Keratinocyte (primary cell): ENCODE measurements around the gene PTPRN2. TPM values are rescaled to one million over a fixed set of nuclear protein-coding genes. Genes with fewer than 3 reads are reported as not detected.

Experiments
- DNase-seq: peaks from one replicate; pipeline ENCODE4 v3.0.0-alpha.2; 2011; ENCODE audit warnings: low read depth, missing footprints, low spot score
- FAIRE-seq: peaks from 2 replicates; lab custom pipeline; 2011; peaks lifted over from hg19 to GRCh38; lab: Jason Lieb, UNC
- H2AFZ ChIP-seq: 2 replicates; pipeline ENCODE4 v1.6.0; 2012; ENCODE audit warnings: low read length, control low read depth, inconsistent platforms; ENCODE audit not compliant: control insufficient read depth
- H3K27ac ChIP-seq: 2 replicates; pipeline ENCODE4 v1.5.1; 2011; ENCODE audit warnings: low read length; ENCODE audit not compliant: control insufficient read depth, insufficient read depth
- H3K27me3 ChIP-seq: 3 replicates; pipeline ENCODE4 v1.6.0; 2011; ENCODE audit warnings: low read length; ENCODE audit not compliant: control insufficient read depth, insufficient read depth; ENCODE audit errors: extremely low read depth
- H3K36me3 ChIP-seq, 2 experiments: 2 replicates in 1 of 2; 3 replicates in 1 of 2; pipeline ENCODE4 v1.5.1; 2011; ENCODE audit warnings: low read length in 2 of 2, mild to moderate bottlenecking in 1 of 2; ENCODE audit not compliant: control insufficient read depth in 2 of 2, insufficient read depth in 2 of 2; ENCODE audit errors: extremely low read depth in 1 of 2
- H3K4me1 ChIP-seq: 3 replicates; pipeline ENCODE4 v1.5.1; 2011; ENCODE audit warnings: low read length; ENCODE audit not compliant: control insufficient read depth, insufficient read depth; ENCODE audit errors: extremely low read depth
- H3K4me2 ChIP-seq: 3 replicates; pipeline ENCODE4 v1.6.0; 2011; ENCODE audit warnings: low read depth, low read length; ENCODE audit not compliant: control insufficient read depth, insufficient read depth; ENCODE audit errors: extremely low read depth
- H3K4me3 ChIP-seq, 3 experiments: fragments of 200-600 bp in 1 of 3; sonication (generic) in 1 of 3; 2 replicates in 2 of 3; 3 replicates in 1 of 3; pipeline ENCODE4 v1.5.1; 2011 to 2016; ENCODE audit warnings: low read length in 3 of 3, mild to moderate bottlenecking in 3 of 3, control low read depth in 2 of 3, inconsistent platforms in 1 of 3, low read depth in 1 of 3, mixed read lengths in 1 of 3, mixed run types in 1 of 3, moderate library complexity in 1 of 3; ENCODE audit not compliant: control insufficient read depth in 2 of 3, insufficient read depth in 2 of 3; ENCODE audit errors: extremely low read depth in 1 of 3
- H3K79me2 ChIP-seq: 2 replicates; pipeline ENCODE4 v1.6.0; 2012; ENCODE audit warnings: low read length; ENCODE audit not compliant: control insufficient read depth, insufficient read depth
- H3K9ac ChIP-seq: 3 replicates; pipeline ENCODE4 v1.6.0; 2011; ENCODE audit warnings: low read length; ENCODE audit not compliant: control insufficient read depth, insufficient read depth; ENCODE audit errors: extremely low read depth
- H3K9me1 ChIP-seq: 3 replicates; pipeline ENCODE4 v1.6.0; 2011; ENCODE audit warnings: low read length; ENCODE audit not compliant: control insufficient read depth, insufficient read depth; ENCODE audit errors: extremely low read depth
- H3K9me3 ChIP-seq: 2 replicates; pipeline ENCODE4 v1.5.1; 2012; ENCODE audit warnings: low read depth, low read length; ENCODE audit not compliant: control insufficient read depth
- H4K20me1 ChIP-seq: 3 replicates; pipeline ENCODE4 v1.6.0; 2011; ENCODE audit warnings: low read length; ENCODE audit not compliant: control insufficient read depth, insufficient read depth; ENCODE audit errors: extremely low read depth
- CTCF ChIP-seq, 3 experiments: IDR thresholded peaks in 1 of 3; conservative IDR thresholded peaks in 1 of 3; optimal IDR thresholded peaks in 1 of 3; 2 replicates in 2 of 3; 3 replicates in 1 of 3; pipeline versions ENCODE3 to v1.5.1; 2011; ENCODE audit warnings: low read length in 3 of 3, mild to moderate bottlenecking in 3 of 3, moderate library complexity in 2 of 3, control low read depth in 1 of 3, inconsistent platforms in 1 of 3; ENCODE audit not compliant: insufficient read depth in 2 of 3; ENCODE audit errors: extremely low read depth in 1 of 3
- EZH2 ChIP-seq: IDR thresholded peaks from one replicate; pipeline ENCODE4 v1.6.1; 2012; ENCODE audit warnings: inconsistent platforms, mild to moderate bottlenecking, low read length, moderate library complexity
- dilution Hi-C: fragments of 300-500 bp; cut with MboI; formaldehyde crosslinking; loops from one replicate; pipeline ENCODE4 v1.7.0; 2020; ENCODE audit warnings: low sequenced_read_pairs; ENCODE audit not compliant: extremely low pct_ligation_motif_present
- polyA plus RNA-seq, 5 experiments: library from polyadenylated mRNA; depleted of rRNA in 3 of 5; stranded (reverse) in 3 of 5; stranded (forward) in 1 of 5; unstranded in 1 of 5; fragments of >200 nt; gene quantifications; 1 replicate in 1 of 5; 2 replicates in 3 of 5; 3 replicates in 1 of 5; pipeline versions ENCODE4 v1.2.1 to v1.2.3, GENCODE V29; 2011 to 2012; ENCODE audit warnings: missing spikeins in 2 of 5, low read depth in 1 of 5, low replicate concordance in 1 of 5

PTPRN2 gene
- polyA plus RNA-seq, 1 donor (not counting 4 experiments of a cell fraction or from before 2014, with no cell fraction given): not detected

- Histone ChIP-seq H3K9ac (no peak overlapping the region), H3K9me3 (peaks cover 14% of the 10 kb centered on the region), H2AFZ (no peak overlapping the region), H3K79me2 (no peaks in the 10 kb centered on the region), H3K4me3 (no peak overlapping the region), H3K27me3 (no peaks in the 10 kb centered on the region), H3K4me2 (no peak overlapping the region), H3K4me1 (no peaks in the 10 kb centered on the region), H4K20me1 (no peaks in the 10 kb centered on the region), H3K9me1 (no peaks in the 10 kb centered on the region), H3K36me3 (no peaks in the 10 kb centered on the region), H3K27ac (no peak overlapping the region)
- no peak for DNase-seq
- FAIRE-seq: no peak
- dilution Hi-C loops: no loop called here
- TF ChIP-seq CTCF (optimal IDR thresholded peaks at IDR 0.05 in 1 of 3, IDR thresholded peaks at IDR 0.05 in 1 of 3, conservative IDR thresholded peaks at IDR 0.05 in 1 of 3; ENCODE audit: extremely low read depth in 1 of 3, insufficient read depth in 2 of 3, low read length in 3 of 3): no peak
- TF ChIP-seq EZH2: no peak
Observed at GRCh38 chr7:157539521-157539920, 1048.1 kb downstream of the PTPRN2 start.

GRCh38 chr7:157538735-157539134 lies 1048.9 kb downstream of the PTPRN2 start:
- no peaks in the 10 kb centered on the region for H3K27me3 ChIP-seq
- H3K9me3 ChIP-seq: peaks cover 11% of the 10 kb centered on the region
- H2AFZ ChIP-seq: no peak overlapping the region
- no peaks in the 10 kb centered on the region for H3K36me3 ChIP-seq
- no peaks in the 10 kb centered on the region for H3K4me1 ChIP-seq
- H3K27ac ChIP-seq: no peak overlapping the region
- no peaks in the 10 kb centered on the region for H3K9me1 ChIP-seq
- no peak overlapping the region for H3K4me2 ChIP-seq
- no peak overlapping the region for H3K9ac ChIP-seq
- H4K20me1 ChIP-seq: no peaks in the 10 kb centered on the region
- DNase-seq: no peak
- no peaks in the 10 kb centered on the region for H3K79me2 ChIP-seq
- TF ChIP-seq EZH2 (no peak), CTCF (optimal IDR thresholded peaks at IDR 0.05 in 1 of 3, IDR thresholded peaks at IDR 0.05 in 1 of 3, conservative IDR thresholded peaks at IDR 0.05 in 1 of 3; ENCODE audit: extremely low read depth in 1 of 3, insufficient read depth in 2 of 3, low read length in 3 of 3) (no peak)
- FAIRE-seq: no peak
- dilution Hi-C loops: no loop called here
- H3K4me3 ChIP-seq: no peak overlapping the region
